ENCODE measurements around the gene MALT1.
"Not testable (repeated sequence)": the region's sequence is repeated elsewhere in the genome, so short reads cannot be mapped to it uniquely, and the experiment has no call there.

MALT1 gene

DNA sequence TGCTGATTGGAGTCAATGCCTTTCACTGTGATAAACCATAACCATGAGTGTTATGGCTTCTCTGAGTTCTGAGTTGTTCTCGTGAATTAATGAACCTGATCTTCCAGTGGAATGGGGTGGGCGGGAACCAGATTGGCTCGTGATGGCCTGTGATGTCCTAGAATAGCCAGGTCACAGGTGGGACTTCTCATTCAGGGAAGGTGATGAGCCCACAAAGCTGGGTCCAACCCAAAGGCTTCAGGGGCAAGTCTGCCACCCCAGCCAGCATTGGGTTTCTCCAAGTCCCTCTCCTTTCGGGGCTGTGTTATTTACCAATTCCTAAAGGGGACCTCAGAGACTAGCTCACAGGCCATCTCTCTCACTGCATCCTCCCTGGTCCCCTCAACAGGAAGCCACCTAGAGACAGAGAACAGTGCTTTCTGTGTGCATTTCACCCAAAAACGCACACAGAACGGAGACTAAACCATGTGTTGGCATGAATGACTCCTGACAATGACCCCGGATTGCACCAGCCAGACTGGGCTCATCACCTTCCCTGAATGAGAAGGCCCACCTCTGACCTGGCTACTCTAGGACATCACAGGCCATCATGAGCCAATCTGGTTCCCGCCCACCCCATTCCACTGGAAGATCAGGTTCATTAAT is 85.5 kb downstream of the MALT1 start:
- no peak overlapping the region for H3K4me3 ChIP-seq (ENCODE audit: low read depth, low read length)
- TF ChIP-seq, protein P1, sequence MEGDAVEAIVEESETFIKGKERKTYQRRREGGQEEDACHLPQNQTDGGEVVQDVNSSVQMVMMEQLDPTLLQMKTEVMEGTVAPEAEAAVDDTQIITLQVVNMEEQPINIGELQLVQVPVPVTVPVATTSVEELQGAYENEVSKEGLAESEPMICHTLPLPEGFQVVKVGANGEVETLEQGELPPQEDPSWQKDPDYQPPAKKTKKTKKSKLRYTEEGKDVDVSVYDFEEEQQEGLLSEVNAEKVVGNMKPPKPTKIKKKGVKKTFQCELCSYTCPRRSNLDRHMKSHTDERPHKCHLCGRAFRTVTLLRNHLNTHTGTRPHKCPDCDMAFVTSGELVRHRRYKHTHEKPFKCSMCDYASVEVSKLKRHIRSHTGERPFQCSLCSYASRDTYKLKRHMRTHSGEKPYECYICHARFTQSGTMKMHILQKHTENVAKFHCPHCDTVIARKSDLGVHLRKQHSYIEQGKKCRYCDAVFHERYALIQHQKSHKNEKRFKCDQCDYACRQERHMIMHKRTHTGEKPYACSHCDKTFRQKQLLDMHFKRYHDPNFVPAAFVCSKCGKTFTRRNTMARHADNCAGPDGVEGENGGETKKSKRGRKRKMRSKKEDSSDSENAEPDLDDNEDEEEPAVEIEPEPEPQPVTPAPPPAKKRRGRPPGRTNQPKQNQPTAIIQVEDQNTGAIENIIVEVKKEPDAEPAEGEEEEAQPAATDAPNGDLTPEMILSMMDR (IDR thresholded peaks at IDR 0.05; ENCODE audit: low read depth, low read length) = no peak
- TF ChIP-seq MYC (IDR thresholded peaks at IDR 0.05; ENCODE audit: low read depth, low read length) (no peak), POLR2A (IDR thresholded peaks at IDR 0.05; ENCODE audit: extremely low read depth, insufficient read length) (no peak)
- TF ChIP-seq, protein P2, sequence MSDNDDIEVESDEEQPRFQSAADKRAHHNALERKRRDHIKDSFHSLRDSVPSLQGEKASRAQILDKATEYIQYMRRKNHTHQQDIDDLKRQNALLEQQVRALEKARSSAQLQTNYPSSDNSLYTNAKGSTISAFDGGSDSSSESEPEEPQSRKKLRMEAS (IDR thresholded peaks at IDR 0.05; ENCODE audit: low read depth, low read length) = no peak
- DNase-seq (ENCODE audit: low read depth) = no peak

DNA sequence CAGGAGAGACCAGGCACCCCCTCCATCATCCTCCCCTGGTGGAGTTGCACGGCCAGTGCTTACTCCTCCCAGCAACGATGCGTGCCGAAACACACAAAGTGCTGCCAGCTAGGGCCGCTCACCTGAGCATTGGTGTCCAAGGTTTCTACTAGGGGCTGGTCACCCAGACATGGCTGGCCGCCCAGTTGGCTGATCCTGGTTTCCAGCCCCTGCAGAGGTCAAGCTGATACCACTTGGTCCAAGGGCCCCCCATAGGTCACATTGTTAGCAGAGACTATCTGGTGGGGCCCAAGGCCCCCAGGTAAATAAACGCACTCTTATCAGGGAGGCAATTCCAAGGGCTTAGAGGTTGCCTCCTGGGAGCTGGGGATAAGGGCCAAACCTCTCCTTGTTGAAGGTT is 86.1 kb downstream of the MALT1 start:
- not testable (repeated sequence) for H3K4me3 ChIP-seq (ENCODE audit: low read depth, low read length); DNase-seq (ENCODE audit: low read depth)

DNA sequence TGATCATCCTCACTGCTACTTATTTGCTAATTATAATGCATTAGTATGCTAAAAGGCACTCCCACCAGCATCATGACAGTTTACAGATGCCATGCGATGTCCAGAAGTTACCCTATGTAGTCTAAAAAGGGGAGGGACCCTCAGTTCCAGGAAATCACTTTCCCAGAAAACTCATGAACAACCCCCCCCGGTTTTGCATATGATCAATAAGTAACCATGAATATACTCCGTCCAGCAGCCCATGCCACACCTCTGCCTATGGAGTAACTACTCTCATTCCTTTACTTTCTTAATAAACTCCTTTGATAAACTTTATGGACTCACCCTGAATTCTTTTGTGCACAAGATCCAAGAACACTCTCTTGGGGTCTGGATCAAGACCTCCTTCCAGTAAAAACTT is 86.8 kb downstream of the MALT1 start:
- DNase-seq (ENCODE audit: low read depth) = no peak
- TF ChIP-seq MYC (IDR thresholded peaks at IDR 0.05; ENCODE audit: low read depth, low read length) = no peak
- H3K4me3 ChIP-seq (ENCODE audit: low read depth, low read length) = no peak overlapping the region

DNA sequence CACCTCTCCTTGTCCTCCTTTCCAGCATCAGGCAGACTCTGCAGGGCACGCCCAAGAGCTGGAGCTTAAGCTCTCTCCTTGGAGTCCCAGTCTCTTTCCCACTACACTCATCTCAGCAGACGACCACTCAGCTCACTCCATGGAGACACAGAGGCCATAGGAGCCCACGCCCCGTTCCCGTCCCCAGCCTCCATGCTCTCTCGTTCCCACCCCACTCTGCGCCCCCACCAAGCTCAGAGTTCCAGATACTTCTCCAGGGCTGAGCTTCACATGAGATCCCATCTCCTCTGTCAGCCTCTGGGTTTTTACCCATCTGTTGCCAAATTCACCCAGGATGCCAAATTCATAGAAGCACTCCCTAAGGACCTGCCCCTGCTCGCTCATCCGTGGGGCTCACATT is 87.3 kb downstream of the MALT1 start:
- TF ChIP-seq POLR2A (IDR thresholded peaks at IDR 0.05; ENCODE audit: extremely low read depth, insufficient read length) (no peak), MYC (IDR thresholded peaks at IDR 0.05; ENCODE audit: low read depth, low read length) (no peak)
- TF ChIP-seq, protein P2 (IDR thresholded peaks at IDR 0.05; ENCODE audit: low read depth, low read length) = no peak
- TF ChIP-seq, protein P1 (IDR thresholded peaks at IDR 0.05; ENCODE audit: low read depth, low read length) = no peak
- no peak overlapping the region for H3K4me3 ChIP-seq (ENCODE audit: low read depth, low read length)
- no peak for DNase-seq (ENCODE audit: low read depth)

DNA sequence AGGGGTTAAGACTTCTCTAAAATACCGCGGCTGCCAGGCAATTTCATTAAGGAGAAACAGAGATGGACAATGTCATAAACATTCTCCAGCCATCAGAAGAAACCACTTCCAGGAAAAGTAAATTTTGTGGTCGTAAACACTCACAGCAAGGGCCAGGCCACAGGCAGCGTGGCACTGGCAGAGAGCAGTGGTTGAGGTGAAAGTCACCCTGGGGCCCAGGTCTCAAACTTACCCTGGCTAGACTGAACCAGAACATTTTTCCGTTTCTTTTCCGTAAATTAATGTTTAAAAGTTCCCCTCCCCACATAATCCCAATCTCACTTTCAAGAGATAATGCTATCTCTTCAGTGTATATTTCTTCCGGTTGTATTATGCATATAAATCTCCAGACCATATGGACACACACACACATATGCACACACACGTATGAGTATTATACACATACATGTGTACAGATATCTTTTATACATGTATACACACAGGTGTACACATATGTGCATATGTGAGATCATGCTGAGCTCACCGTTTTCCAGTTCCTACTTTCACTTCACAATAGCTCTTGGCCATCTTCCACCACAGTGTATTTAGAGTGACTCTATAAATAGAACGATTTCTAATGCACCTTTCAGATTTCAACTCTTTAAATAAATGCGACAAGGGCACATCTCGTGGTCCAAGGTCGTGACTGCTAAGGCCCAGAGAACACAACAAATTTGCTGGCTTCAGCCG is 90.1 kb downstream of the MALT1 start:
- H3K4me3 ChIP-seq (ENCODE audit: low read depth, low read length) = no peak overlapping the region
- no peak for DNase-seq (ENCODE audit: low read depth)
- TF ChIP-seq MYC (IDR thresholded peaks at IDR 0.05; ENCODE audit: low read depth, low read length) (no peak), POLR2A (IDR thresholded peaks at IDR 0.05; ENCODE audit: extremely low read depth, insufficient read length) (no peak)
- TF ChIP-seq, protein P2 (IDR thresholded peaks at IDR 0.05; ENCODE audit: low read depth, low read length) = no peak
- TF ChIP-seq, protein P1 (IDR thresholded peaks at IDR 0.05; ENCODE audit: low read depth, low read length) = no peak

DNA sequence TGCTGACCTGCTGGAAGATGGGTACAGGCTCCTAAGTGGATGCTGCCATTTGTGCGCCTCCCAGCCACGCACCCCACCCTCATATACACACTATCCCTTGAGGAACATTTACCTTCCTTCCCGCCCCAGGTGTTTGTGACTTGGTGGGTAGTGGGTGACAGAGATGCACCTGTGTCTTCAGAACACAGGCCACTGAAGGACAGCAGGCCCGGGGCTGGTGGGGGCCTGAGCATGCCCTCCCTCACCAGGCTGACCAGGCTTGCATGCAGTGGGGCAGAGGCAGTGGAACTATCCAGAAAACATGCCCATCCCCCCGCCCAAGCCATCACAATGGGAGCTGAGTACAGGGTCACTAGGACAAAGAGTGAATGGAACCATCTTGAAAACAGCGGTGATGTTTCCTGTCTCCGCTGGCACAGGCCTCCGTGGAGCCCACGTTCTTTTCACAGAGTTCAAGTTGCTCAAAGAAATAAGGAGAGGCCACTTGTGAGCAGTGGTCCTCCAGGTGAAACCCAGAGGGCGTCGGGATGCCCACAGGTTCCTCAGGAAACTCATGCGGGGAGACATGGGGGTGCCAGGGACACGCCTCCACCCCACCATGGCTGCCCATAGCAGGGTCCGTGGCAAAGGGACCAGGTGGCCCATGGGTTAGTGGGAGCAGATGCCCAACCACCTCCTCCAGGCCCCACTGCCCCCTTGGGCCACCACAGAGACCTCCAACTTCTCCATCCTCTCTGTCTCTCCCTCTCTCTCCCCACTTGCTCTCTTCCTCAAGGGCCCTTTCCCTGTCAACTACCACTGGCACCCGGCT is 90.9 kb downstream of the MALT1 start:
- TF ChIP-seq MYC (IDR thresholded peaks at IDR 0.05; ENCODE audit: low read depth, low read length) = no peak
- TF ChIP-seq, protein P1 (IDR thresholded peaks at IDR 0.05; ENCODE audit: low read depth, low read length) = no peak
- TF ChIP-seq, protein P2 (IDR thresholded peaks at IDR 0.05; ENCODE audit: low read depth, low read length) = no peak
- no peak for TF ChIP-seq POLR2A (IDR thresholded peaks at IDR 0.05; ENCODE audit: extremely low read depth, insufficient read length)
- no peak overlapping the region for H3K4me3 ChIP-seq (ENCODE audit: low read depth, low read length)
- no peak for DNase-seq (ENCODE audit: low read depth)

Measured in NB4 (cell line).